ENCODE measurements around the gene CCDC181. TPM values are rescaled to one million over a fixed set of nuclear protein-coding genes. Genes with fewer than 3 reads are reported as not detected.
"Not testable (repeated sequence)": the region's sequence is repeated elsewhere in the genome, so short reads cannot be mapped to it uniquely, and the experiment has no call there.

The CCDC181 gene
- total and polyA plus RNA-seq, 2 experiments from 2014 or later: not detected

DNA sequence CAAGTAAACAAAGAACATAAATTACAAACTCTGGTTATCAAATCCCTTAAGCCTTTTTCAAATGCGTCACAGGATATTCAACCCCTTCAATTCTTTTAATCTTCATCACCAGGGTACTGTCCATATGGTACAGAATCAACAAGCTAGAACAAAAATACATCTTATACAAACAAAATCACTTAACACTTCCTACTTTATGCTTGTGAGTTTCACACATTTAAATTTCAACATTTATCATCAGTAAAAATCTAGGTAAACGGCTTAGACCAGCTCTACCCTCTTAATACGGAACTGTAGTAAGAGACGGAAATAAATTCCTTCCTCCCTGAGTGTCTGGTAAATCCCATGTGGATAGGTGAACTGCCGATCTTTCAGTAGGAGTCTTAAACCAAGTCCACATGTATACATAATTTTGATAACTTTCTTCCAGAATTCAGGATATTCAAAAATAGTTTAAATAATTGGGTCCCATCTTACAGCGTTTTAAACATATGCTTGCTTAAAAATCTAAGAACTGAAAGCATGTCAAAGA lies 1.0 kb downstream of the CCDC181 start:
- WGBS, 2 experiments (ENCODE audit: low coverage in 1 of 2, low lambda C conversion rate in 2 of 2, missing lambda C conversion rate in 2 of 2): 26 to 28% methylated on average over 6 of the region's 6 CpGs

DNA sequence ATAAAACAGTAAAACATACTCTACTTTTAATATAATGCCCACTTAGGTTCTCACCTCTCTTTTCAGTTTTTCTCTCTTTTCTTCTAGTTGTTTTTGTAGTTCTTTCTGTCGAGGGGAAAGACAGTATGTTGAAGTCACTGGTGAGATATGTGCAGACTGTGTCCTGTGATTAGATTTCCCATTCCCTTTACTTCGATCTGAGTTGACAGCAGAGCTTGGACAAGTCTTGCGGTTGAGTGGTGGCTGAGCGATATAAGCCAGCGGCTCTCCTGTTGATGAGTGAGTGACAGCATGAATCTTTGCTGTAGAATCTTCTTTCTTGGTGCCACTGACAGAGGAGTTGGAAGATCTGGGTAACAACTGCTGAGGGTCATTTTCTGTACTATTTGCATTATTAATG lies 6.0 kb downstream of the CCDC181 start:
- in situ Hi-C loops (cut with MboI): no loop called here
- Histone ChIP-seq H3K9me3 (ENCODE audit: low read depth) (no peaks in the 10 kb centered on the region), H3F3A (ENCODE audit: insufficient read depth) (no peaks in the 10 kb centered on the region), H3K79me2 (ENCODE audit: insufficient read depth) (no peaks in the 10 kb centered on the region), H3K36me3 (ENCODE audit: low read depth) (no peaks in the 10 kb centered on the region), H3K9me2 (ENCODE audit: insufficient read depth) (no peaks in the 10 kb centered on the region), H3K9ac (no peak overlapping the region), H3K4me1 (ENCODE audit: insufficient read depth) (no peaks in the 10 kb centered on the region), H3K27ac (no peak overlapping the region), H3K4me3 (no peak overlapping the region), H2AFZ (no peak overlapping the region), H3K27me3 (replicated peaks; ENCODE audit: insufficient read depth) (peaks cover 22% of the 10 kb centered on the region; the same call in 1 of the 2 replicates), H3K4me2 (ENCODE audit: unreplicated experiment) (no peak overlapping the region), H4K20me1 (ENCODE audit: insufficient read depth) (no peaks in the 10 kb centered on the region)
- WGBS, 2 experiments (ENCODE audit: low coverage in 1 of 2, low lambda C conversion rate in 2 of 2, missing lambda C conversion rate in 2 of 2): 73 to 75% methylated on average over 5 of the region's 5 CpGs
- TF ChIP-seq EZH2 (IDR thresholded peaks at IDR 0.05; ENCODE audit: insufficient read depth, poor library complexity, severe bottlenecking) (no peak), EZH2phosphoT487 (IDR thresholded peaks at IDR 0.05; ENCODE audit: insufficient read depth, low read depth) (no peak)
- DNase-seq: no peak

More for the DNA sequence above, 1.0 kb downstream of the CCDC181 start:
- Histone ChIP-seq H3K27ac (no peak overlapping the region), H3K9me3 (ENCODE audit: low read depth) (no peaks in the 10 kb centered on the region), H3K9me2 (ENCODE audit: insufficient read depth) (no peaks in the 10 kb centered on the region), H3K79me2 (ENCODE audit: insufficient read depth) (no peaks in the 10 kb centered on the region), H3K27me3 (replicated peaks; ENCODE audit: insufficient read depth) (peaks cover 40% of the 10 kb centered on the region), H2AFZ (no peak overlapping the region), H3K4me2 (ENCODE audit: unreplicated experiment) (no peak overlapping the region), H4K20me1 (ENCODE audit: insufficient read depth) (no peaks in the 10 kb centered on the region), H3F3A (ENCODE audit: insufficient read depth) (no peaks in the 10 kb centered on the region), H3K36me3 (ENCODE audit: low read depth) (no peaks in the 10 kb centered on the region), H3K4me1 (ENCODE audit: insufficient read depth) (no peaks in the 10 kb centered on the region), H3K4me3 (no peak overlapping the region), H3K9ac (no peak overlapping the region)
- in situ Hi-C loops (cut with MboI): no loop called here
- TF ChIP-seq EZH2 (IDR thresholded peaks at IDR 0.05; ENCODE audit: insufficient read depth, poor library complexity, severe bottlenecking) (no peak), EZH2phosphoT487 (IDR thresholded peaks at IDR 0.05; ENCODE audit: insufficient read depth, low read depth) (no peak)
- DNase-seq: no peak

DNA sequence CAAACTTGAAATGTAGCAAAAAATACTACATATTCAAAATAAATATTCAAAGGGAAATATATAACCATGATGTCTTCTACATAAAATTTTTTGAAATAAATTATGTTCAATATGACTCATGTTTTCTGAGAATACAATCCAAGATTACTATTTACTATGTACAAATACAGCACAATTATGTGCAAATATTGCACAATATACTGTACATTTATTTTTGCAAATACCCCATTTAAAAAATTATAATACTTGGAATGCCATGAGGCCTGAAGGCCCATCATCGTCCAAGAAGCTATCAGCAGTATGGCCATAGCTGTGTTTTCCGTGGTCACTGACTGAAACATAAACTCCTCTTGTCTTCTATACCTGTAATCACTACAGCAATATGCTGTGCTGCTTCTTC lies 12.3 kb downstream of the CCDC181 start:
- H2AFZ ChIP-seq: no peak overlapping the region

DNA sequence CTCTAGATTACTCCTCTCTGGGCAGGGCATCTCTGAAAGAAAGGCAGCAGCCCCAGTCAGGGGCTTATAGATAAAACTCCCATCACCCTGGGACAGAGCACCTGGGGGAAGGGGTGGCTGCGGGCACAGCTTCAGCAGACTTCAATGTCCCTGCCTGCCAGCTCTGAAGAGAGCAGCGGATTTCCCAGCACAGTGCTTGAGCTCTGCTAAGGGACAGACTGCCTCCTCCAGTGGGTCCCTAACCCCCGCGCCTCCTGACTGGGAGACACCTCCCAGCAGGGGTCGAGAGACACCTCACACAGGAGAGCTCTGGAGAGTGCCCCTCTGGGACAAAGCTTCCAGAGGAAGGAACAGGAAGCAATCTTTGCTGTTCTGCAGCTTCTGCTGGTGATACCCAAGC lies 18.9 kb downstream of the CCDC181 start:
- H3K9ac ChIP-seq: not testable (repeated sequence)

More for the DNA sequence above, 12.3 kb downstream of the CCDC181 start:
- H4K20me1 ChIP-seq (ENCODE audit: insufficient read depth): no peaks in the 10 kb centered on the region
- H3K4me2 ChIP-seq (ENCODE audit: unreplicated experiment): no peak overlapping the region
- H3K79me2 ChIP-seq (ENCODE audit: insufficient read depth): no peaks in the 10 kb centered on the region
- no peaks in the 10 kb centered on the region for H3K9me3 ChIP-seq (ENCODE audit: low read depth)
- in situ Hi-C loops (cut with MboI): no loop called here
- no peaks in the 10 kb centered on the region for H3K36me3 ChIP-seq (ENCODE audit: low read depth)
- H3K27me3 ChIP-seq (replicated peaks; ENCODE audit: insufficient read depth): no peaks in the 10 kb centered on the region
- TF ChIP-seq EZH2 (IDR thresholded peaks at IDR 0.05; ENCODE audit: insufficient read depth, poor library complexity, severe bottlenecking) (no peak), EZH2phosphoT487 (IDR thresholded peaks at IDR 0.05; ENCODE audit: insufficient read depth, low read depth) (no peak)
- H3K9ac ChIP-seq: no peak overlapping the region
- H3F3A ChIP-seq (ENCODE audit: insufficient read depth): no peaks in the 10 kb centered on the region
- H3K4me1 ChIP-seq (ENCODE audit: insufficient read depth): no peaks in the 10 kb centered on the region
- H3K9me2 ChIP-seq (ENCODE audit: insufficient read depth): no peaks in the 10 kb centered on the region
- 71 to 84% methylated on average over 2 of the region's 2 CpGs for WGBS, 2 experiments (ENCODE audit: low coverage in 1 of 2, low lambda C conversion rate in 2 of 2, missing lambda C conversion rate in 2 of 2)
- no peak overlapping the region for H3K4me3 ChIP-seq
- no peak overlapping the region for H3K27ac ChIP-seq
- no peak for DNase-seq

DNA sequence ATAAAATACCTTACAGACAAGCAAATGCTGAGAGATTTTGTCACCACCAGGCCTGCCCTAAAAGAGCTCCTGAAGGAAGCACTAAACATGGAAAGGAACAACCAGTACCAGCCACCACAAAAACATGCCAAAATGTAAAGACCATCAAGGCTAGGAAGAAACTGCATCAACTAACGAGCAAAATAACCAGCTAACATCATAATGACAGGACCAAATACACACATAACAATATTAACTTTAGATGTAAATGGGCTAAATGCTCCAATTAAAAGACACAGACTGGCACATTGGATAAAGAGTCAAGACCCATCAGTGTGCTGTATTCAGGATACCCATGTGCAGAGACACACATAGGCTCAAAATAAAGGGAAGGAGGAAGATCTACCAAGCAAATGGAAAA lies 24.7 kb downstream of the CCDC181 start:
- H3K27me3 ChIP-seq (replicated peaks; ENCODE audit: insufficient read depth); H3K9me2 ChIP-seq (ENCODE audit: insufficient read depth); DNase-seq; H3K4me3 ChIP-seq; H2AFZ ChIP-seq; H3F3A ChIP-seq (ENCODE audit: insufficient read depth); in situ Hi-C loops (cut with MboI); H4K20me1 ChIP-seq (ENCODE audit: insufficient read depth); H3K4me2 ChIP-seq (ENCODE audit: unreplicated experiment); H3K36me3 ChIP-seq (ENCODE audit: low read depth); H3K9ac ChIP-seq; H3K4me1 ChIP-seq (ENCODE audit: insufficient read depth); H3K79me2 ChIP-seq (ENCODE audit: insufficient read depth); H3K9me3 ChIP-seq (ENCODE audit: low read depth); H3K27ac ChIP-seq: not testable (repeated sequence)
- WGBS, 2 experiments (ENCODE audit: low coverage in 1 of 2, low lambda C conversion rate in 2 of 2, missing lambda C conversion rate in 2 of 2): 86 to 93% methylated on average over 1 of the region's 1 CpG

More for the DNA sequence above, 18.9 kb downstream of the CCDC181 start:
- H3F3A ChIP-seq (ENCODE audit: insufficient read depth); H3K79me2 ChIP-seq (ENCODE audit: insufficient read depth); H2AFZ ChIP-seq; H3K4me2 ChIP-seq (ENCODE audit: unreplicated experiment); H3K9me2 ChIP-seq (ENCODE audit: insufficient read depth); H4K20me1 ChIP-seq (ENCODE audit: insufficient read depth); H3K27ac ChIP-seq; DNase-seq; H3K9me3 ChIP-seq (ENCODE audit: low read depth); H3K4me3 ChIP-seq; in situ Hi-C loops (cut with MboI); H3K36me3 ChIP-seq (ENCODE audit: low read depth); H3K27me3 ChIP-seq (replicated peaks; ENCODE audit: insufficient read depth); H3K4me1 ChIP-seq (ENCODE audit: insufficient read depth): not testable (repeated sequence)
- WGBS, 2 experiments (ENCODE audit: low coverage in 1 of 2, low lambda C conversion rate in 2 of 2, missing lambda C conversion rate in 2 of 2): 71 to 73% methylated on average over 5 of the region's 5 CpGs
